MM.1S (cell line): ENCODE measurements around the gene MACROD2.

Source experiments
- EZH2 ChIP-seq: fragments of 300-600 bp; sonication (generic); optimal IDR thresholded peaks from 2 replicates; pipeline ENCODE3; 2017; ENCODE audit warnings: low read depth, mild to moderate bottlenecking, antibody characterized with exemption, low read length, mixed read lengths
- EZH2phosphoT487 ChIP-seq: fragments of 300-600 bp; sonication (generic); IDR thresholded peaks from 2 replicates; pipeline ENCODE4 v1.6.1; 2018; ENCODE audit warnings: antibody characterized with exemption, low read length
- TF ChIP-seq, protein P1 (sequence below): fragments of 300-600 bp; sonication (generic); IDR thresholded peaks from 2 replicates; pipeline ENCODE4 v1.5.1; 2016; ENCODE audit warnings: antibody characterized with exemption, low read length, mixed read lengths

DNA sequence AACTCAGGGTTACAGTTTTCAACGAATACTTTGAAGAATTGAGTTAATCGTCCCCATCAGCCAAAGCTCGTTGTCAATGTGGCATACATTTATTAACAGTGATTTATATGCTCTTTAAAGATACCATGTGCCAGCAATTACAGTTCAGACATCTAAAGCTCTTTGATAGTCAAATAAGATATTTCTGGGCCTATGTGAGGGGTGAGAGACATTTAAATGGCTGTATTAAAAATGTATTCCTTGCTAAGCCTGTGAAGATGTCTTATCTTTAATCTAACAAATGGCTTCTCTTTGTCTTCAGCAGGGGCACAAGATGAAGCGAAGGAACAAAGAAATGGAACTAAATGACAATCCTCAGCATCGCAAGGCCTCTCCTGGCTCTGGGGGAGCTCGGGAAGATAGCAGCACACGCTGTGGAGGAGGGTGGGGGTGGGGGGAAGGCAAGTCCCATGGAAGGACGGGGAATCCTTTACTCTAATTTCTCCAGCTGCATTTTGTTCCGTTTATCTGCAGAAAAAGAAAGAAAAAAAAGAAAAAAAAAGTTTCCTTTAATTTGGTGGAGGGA is 2054.3 kb downstream of the MACROD2 start:
- TF ChIP-seq, protein P1, sequence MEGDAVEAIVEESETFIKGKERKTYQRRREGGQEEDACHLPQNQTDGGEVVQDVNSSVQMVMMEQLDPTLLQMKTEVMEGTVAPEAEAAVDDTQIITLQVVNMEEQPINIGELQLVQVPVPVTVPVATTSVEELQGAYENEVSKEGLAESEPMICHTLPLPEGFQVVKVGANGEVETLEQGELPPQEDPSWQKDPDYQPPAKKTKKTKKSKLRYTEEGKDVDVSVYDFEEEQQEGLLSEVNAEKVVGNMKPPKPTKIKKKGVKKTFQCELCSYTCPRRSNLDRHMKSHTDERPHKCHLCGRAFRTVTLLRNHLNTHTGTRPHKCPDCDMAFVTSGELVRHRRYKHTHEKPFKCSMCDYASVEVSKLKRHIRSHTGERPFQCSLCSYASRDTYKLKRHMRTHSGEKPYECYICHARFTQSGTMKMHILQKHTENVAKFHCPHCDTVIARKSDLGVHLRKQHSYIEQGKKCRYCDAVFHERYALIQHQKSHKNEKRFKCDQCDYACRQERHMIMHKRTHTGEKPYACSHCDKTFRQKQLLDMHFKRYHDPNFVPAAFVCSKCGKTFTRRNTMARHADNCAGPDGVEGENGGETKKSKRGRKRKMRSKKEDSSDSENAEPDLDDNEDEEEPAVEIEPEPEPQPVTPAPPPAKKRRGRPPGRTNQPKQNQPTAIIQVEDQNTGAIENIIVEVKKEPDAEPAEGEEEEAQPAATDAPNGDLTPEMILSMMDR = no peak
- TF ChIP-seq EZH2 (no peak), EZH2phosphoT487 (no peak)
